HG03442 (cell line): Measurements from ENCODE around the gene SUZ12.
"Not testable (repeated sequence)": the region's sequence is repeated elsewhere in the genome, so short reads cannot be mapped to it uniquely, and the experiment has no call there.

Experiments
- ATAC-seq: cut with Tn5 transposase; IDR thresholded peaks from one replicate; pipeline ENCODE4 v1.9.1; 2021; ENCODE audit warnings: mild to moderate bottlenecking, moderate library complexity; ENCODE audit not compliant: unreplicated experiment

Gene SUZ12

DNA sequence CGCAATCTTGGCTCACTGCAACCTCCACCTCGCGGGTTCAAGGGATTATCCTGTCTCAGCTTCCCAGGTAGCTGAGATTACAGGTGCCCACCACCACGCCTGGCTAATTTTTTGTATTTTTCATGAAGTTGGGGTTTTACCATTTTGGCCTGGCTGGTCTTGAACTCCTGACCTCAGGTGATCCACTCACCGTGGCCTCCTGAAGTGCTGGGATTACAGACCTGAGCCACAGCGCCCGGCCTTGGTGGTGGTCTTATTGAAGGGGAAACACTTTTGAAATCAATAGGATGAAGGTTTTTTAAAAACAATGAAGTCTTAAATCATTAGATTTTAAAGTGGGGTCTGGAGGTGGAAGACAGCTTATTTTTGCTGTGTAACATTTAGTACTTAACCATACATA is 5.6 kb downstream of the SUZ12 start:
- ATAC-seq: not testable (repeated sequence)

DNA sequence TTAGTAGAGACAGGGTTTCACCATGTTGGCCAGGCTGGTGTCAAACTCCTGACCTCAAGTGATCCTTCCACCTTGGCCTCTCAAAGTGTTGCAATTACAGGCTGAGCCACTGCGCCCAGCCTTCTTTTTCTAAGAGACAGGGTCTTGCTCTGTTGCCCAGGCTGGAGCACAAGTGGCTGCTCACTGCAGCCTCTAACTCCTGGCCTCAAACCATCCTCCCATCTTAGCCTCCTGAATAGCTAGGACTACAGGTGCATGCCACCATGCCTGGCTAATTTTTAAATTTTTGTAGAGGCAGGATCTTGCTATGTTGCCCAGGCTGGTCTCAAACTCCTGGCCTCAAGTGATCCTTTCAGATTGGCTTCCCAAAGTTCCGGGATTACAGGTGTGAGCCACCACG is 15.1 kb downstream of the SUZ12 start:
- not testable (repeated sequence) for ATAC-seq

DNA sequence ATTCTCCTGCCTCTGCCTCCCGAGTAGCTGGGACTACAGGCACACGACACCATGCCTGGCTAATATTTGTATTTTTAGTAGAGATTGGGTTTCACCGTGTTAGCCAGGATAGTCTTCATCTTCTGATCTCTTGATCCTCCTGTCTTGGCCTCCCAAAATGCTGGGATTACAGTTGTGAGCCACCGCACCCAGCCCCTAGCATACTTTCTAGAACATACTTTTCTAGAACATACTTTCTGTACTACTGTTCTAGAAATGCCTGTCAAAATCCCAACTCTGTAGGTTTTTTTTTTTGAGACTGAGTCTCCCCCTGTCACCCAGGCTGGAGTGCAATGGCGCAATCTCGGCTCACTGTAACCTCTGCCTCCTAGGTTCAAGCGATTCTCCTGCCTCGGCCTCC is 27.3 kb downstream of the SUZ12 start:
- ATAC-seq: not testable (repeated sequence)

DNA sequence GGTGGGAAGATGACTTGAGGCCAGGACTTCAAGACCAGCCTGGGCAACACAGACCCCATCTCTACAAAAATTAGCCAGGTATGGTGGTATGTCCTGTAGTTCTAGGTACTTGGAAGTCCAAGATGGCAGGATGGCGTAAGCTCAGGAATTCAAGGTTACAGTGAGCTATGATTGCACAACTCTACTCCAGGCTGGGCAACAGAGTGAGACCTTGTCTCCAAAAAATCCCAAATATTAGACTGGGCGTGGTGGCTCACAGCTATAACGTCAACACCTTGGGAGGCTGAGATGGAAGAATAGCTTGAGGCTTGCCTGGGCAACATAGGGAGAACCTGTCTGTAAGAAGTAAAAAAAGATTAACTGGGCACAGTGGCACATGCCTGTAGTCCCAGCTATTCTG is 30.8 kb downstream of the SUZ12 start:
- no peak for ATAC-seq

DNA sequence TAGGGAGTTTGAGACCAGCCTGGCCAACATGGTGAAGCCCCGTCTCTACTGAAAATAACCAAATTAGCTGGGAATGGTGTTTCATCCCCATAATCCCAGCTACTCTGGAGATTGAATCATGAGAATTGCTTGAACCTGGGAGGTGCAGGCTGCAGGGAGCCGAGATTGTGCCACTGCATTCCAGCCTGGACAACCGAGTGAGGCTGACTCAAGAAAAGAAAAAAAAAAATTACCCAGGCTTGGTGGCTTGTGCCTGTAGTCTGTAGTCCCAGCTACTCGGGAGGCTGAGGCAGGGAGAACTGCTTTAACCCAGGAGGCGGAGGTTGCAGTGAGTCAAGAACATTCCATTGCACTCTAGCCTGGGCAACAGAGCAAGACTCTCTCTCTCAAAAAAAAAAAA is 33.6 kb downstream of the SUZ12 start:
- not testable (repeated sequence) for ATAC-seq

DNA sequence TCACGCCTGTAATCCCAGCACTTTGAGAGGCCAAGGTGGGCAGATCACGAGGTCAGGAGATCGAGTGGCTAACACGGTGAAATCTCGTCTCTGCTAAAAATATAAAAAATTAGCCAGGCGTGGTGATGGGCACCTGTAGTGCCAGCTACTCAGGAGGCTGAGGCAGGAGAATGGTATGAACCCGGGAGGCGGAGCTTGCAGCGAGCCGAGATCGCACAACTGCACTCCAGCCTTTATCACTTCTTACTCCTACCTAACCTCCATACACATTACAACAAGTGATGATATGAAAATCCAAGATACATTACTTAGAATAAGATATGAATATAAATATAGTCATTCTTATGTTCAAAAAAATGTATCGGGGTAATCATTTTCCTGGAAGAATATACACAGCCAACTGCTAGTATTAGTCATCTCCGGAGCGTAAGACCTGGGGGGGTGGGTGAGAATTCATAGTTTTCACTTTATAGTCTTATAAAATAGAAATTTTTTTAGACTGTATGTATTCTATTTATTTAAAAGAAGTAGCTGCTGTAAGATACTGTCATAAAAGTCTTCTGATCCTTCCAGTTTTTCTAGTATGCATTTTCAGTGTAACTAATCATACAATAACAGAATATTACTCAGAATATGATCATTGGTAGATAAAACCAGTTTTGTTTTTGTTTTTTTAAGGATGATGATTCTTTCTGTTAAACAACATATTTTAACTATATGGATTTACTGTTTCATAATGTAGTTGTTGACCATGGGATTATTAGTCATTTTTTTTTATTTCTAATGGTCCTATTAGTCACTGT is 37.7 kb downstream of the SUZ12 start:
- not testable (repeated sequence) for ATAC-seq

DNA sequence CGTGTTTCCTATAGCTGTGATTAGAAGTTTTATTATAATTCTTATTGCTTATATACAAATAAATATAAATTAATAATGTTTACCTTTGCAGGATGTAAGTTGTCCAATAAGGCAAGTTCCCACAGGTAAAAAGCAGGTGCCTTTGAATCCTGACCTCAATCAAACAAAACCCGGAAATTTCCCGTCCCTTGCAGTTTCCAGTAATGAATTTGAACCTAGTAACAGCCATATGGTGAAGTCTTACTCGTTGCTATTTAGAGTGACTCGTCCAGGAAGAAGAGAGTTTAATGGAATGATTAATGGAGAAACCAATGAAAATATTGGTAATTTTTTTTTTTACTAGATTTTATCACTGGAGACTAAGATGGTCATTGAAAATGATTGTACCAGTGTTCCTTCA is 38.6 kb downstream of the SUZ12 start:
- ATAC-seq: not testable (repeated sequence)

DNA sequence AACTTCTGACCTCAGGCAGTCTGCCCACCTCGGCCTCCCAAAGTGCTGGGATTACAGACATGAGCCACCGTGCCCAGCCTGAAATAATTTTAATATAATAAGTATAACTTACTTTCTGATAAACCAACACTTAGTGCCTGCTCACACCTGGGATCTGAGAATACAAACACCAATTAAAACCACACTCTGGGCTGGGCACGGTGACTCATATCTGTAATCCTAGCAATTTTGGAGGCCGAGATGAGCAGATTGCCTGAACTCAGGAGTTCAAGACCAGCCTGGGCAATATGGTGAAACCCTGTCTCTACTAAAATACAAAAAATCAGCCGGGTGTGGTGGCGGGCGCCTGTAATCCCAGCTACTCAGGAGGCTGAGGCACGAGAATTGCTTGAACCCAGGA is 55.0 kb downstream of the SUZ12 start:
- not testable (repeated sequence) for ATAC-seq

DNA sequence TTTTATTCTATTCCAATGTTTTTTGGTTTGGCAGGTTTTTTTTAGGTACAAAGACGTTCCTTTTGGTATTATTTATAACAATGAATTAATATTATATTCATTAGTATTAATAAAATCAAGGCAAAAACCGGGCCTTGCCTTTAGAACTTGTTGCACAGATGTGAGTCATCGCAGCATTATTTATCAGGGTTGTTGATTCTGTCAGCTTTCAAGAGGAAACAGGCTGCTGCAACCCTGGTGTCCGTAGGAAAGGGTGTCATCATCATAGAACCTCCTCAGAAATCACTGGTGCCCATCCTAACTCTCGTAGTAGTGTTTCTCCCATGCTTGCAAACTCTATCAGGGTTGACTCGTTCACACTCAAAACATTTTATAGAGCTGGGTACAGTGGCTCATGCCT is 60.2 kb downstream of the SUZ12 start:
- ATAC-seq: no peak

DNA sequence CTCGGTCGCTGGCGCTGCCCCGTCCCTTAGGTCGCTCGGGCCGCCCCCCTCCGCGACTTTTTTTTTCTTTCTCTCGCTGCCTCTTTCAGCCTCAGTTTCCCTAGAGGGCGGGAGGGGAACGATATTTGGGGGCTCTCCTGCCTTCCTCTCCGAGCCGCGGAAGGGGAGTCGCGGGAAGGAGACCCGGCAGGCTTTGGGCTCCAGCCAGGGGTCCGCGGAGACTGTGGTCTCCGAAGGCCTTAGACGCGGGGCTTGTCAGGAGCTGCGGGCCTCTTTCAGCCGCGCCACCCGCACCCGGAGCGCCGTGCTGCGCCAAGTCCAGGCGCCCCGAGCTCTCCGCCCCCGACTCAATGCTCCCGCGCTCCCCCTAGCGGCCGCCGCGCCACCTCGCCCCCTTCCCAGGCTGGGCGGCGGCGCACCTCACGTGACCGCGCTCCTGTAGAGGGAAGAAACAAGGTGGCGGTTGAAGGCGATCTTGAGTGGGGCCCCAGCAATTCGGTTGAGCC is 70.2 kb downstream of the SUZ12 start, which contains the start of gene LRRC37B:
Gene LRRC37B, plus strand, starts transcription at position 427 of the 506 bp plus-strand sequence. CDS start 14,010 bp downstream, outside the sequence.
- ATAC-seq: peak; percentile 82

DNA sequence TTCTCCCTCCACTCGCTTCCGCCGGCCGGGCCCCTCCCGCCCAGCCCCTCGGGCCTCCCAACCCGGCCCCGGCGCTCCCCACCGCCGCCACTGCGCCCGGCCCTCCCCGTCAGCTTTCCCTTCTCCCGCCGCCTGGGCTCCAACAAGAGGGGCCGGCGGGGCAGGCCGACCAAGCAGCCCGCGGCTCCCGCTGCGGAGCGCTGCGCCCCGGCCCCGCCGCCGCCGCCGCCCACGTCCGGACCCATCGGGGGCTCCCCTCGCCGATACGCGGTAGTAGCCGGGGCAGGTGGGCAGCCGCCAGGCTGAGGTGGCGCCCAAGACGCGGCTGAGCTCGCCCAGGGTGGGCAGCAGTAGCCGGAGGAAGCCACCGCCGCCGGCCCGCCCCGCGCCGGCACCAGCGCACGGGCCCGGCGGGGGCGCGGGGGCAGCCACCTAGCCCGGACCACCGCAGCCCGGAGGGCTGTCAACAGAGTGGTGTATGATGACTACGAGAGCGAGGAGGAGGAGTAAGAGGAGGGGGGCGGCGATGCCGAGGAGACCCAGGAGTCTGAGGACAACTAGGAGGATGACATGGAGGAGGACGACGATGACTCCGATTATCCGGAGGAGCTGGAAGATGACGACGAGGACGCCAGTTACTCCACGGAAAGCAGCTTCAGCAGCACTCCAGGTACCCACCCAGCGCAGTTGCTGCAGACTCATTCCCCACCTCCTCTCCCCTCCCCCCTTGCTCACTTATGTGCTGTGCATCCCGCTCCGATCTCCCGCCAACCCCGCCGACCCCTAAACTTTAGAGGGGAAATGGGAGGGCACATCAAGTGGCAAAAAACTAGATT is 70.9 kb downstream of the SUZ12 start:
- peak; percentile 39 for ATAC-seq

DNA sequence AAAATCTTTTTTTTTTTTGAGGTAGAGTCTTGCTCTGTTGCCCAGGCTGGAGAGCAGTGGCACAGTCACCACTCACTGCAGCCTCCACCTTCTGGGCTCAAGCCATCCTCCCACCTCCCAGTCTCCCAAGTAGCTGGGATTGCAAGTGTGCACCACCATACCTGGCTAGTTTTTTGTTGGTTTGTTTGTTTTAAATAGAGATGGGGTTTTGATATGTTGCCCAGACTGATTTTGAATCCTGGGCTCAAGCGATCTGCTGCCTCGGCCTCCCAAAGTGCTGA is 72.4 kb downstream of the SUZ12 start:
- ATAC-seq: no peak

DNA sequence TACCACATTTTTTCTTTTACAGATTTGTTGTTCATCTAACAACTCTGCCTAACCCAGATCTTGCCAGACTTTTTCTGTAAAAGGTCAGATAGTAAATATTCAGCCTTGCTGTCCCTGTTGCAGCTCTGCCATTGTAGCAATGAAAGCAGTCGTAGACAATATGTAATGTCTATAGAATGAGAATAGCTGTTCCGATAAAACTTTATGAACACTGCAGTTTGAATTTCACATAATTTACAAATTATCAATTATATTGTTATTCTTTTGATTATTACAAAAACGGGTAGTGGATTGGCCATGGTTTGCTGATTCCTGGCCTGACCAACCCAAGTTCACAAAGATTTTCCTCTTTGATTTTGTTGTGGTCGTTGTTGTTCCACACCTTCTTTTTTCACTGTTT is 73.3 kb downstream of the SUZ12 start:
- no peak for ATAC-seq

DNA sequence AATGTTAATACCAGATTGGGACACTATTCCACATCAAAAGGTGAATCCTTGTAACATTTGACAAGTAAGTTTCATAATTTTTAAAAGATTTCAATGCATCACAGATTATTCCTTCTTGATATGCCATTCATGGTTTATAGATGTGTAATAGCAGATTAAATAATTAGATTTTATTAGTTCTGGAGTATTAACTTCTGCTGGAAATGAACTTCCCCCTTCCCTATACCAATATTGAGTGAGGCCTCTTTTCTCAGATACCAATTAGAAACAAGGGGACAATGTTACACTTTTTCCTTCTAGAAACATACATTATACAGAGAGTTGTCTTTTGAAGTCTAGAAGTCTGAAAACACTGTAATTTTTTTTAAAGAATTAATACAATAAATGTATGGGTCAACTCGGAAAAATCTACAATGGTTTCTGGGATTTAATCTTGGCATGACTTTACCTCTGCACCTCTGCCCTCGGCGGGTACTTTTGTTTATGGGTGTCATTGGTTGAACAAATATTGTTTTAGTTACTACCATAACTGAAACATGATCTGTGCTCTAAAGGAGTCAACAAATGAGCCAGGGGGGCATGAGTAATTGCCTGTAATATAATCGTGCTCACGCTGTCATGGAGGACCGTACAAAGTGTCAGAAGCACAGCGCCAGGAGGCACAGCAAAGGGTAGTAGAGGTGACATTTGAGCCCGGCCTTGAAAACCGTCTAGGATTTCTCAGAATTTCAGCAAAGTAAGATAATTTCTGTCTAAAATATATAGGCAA is 78.6 kb downstream of the SUZ12 start:
- no peak for ATAC-seq

DNA sequence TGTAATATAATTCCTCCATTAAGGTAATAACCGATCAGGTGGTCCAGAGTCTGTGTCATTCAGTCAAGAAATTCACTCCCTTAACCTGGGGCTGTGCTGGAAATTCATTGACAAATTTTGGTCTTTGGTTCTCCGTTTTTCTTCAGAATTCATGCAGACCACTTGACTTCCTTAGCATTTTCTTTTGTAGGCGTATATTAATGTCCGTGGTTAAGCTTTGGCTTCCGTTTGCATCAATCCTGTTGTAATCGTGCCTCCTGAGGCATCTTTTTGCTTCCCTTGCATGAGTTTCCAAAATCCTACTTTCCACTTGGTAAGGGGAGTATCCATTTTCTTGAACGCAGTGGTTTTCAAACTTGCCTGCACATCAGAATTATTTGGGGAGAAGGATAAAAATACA is 79.4 kb downstream of the SUZ12 start:
- ATAC-seq: no peak

DNA sequence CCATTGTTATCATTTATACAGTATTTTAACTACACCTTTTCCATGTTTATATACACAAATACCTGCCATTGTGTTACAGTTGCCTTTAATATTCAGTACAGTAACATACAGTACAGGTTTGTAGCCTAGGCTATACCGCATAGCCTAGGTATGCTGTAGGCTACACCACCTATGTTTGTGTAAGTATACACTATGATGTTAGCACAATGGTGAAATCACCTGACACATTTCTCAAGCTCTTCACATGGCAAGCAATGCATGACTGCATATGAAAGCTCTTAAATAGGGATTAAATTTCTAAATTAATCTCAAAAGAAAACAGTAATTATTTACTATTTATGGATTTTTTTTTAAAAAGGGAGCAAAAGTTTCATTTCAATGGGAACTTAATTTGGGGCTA is 82.4 kb downstream of the SUZ12 start:
- ATAC-seq: no peak

DNA sequence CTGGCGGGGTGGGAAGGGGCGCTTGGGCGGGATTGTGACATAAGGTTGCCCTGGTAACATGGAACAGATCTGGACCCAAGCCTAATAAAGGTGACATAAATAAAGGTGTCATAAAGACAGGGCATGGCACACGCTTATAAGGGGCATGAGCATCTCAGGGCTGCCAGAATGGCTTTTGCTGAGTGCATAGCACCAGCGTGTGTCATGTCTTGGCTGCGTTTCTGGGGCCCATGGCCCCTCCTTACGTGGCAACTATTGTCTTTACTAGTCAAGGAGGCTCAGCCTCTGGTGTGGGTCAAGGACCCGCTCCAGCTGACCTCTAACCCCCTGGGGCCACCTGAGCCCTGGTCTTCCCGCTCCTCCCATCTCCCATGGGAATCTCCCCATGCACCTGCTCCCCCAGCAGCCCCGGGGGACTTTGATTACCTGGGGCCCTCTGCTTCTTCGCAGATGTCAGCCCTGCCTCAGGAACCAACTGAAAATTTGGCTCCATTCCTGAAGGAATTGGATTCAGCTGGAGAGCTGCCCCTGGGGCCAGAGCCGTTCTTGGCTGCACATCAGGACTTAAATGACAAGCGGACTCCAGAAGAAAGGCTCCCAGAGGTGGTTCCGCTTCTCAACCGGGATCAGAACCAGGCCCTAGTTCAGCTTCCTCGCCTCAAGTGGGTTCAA is 84.3 kb downstream of the SUZ12 start:
- no peak for ATAC-seq

DNA sequence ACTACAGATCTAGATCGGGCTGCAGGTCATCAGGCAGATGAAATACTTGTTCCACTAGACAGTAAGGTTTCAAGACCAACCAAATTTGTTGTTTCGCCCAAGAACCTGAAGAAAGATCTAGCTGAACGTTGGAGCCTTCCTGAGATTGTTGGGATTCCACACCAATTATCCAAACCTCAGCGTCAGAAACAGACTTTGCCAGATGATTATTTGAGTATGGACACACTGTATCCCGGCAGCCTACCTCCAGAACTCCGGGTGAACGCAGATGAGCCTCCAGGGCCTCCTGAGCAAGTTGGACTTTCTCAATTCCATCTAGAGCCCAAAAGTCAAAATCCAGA is 84.8 kb downstream of the SUZ12 start:
- ATAC-seq: no peak

DNA sequence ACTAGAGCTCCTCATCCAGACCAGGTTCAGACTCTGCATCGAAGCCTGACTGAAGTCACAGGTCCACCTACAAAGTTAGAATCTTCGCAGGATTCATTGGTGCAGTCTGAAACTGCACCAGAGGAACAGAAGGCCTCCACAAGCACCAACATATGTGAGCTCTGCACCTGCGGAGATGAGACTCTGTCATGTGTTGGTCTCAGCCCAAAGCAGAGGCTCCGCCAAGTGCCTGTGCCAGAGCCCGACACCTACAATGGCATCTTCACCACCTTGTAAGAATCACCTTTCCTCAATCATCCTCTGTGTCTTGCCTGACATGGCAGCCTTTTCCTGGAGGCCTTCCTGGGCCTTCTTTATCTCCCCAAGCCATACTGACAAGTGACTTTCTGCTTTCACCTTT is 85.7 kb downstream of the SUZ12 start:
- not testable (repeated sequence) for ATAC-seq

DNA sequence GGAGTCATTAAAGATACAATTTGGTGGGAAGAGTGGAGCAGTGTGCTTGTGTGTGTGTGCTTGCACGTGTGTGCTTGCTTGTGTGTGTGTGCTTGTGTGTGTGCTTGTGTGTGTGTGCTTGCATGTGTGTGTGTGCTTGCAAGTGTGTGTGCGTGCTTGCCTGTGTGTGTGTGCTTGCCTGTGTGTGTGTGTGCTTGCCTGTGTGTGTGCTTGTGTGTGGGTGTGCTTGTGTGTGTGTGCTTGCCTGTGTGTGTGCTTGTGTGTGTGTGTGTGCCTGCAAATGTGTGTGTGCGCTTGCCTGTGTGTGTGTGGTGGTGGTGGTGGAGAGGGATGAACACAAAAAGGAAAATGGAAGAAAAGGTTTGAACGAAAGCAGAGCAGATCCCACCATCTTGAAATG is 90.5 kb downstream of the SUZ12 start:
- ATAC-seq: not testable (repeated sequence)

DNA sequence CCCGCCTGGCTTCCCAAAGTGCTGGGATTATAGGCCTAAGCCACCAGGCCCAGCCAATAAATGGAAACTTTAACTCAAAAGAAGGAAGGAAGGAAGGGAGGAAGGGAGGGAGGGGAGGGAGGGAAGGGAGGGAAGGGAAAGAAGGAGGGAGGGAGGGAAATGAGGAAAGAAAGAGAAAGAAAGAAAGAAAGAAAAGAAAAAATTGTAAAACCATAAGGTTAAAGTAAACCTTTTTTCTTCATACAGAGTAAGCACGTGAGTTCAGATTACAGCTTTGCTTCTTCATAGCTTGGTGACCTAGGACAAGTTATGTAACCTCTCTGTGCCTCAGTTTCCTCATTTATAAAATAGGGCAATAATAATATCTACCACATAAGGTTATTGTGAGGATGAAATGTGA is 96.4 kb downstream of the SUZ12 start:
- ATAC-seq: no peak
